HG03342 (cell line): ENCODE measurements around the gene TMEM198.

Experiments used
- ATAC-seq: cut with Tn5 transposase; IDR thresholded peaks from one replicate; pipeline ENCODE4 v1.9.1; 2021; ENCODE audit warnings: mild to moderate bottlenecking, moderate library complexity; ENCODE audit not compliant: unreplicated experiment

TMEM198 gene

DNA sequence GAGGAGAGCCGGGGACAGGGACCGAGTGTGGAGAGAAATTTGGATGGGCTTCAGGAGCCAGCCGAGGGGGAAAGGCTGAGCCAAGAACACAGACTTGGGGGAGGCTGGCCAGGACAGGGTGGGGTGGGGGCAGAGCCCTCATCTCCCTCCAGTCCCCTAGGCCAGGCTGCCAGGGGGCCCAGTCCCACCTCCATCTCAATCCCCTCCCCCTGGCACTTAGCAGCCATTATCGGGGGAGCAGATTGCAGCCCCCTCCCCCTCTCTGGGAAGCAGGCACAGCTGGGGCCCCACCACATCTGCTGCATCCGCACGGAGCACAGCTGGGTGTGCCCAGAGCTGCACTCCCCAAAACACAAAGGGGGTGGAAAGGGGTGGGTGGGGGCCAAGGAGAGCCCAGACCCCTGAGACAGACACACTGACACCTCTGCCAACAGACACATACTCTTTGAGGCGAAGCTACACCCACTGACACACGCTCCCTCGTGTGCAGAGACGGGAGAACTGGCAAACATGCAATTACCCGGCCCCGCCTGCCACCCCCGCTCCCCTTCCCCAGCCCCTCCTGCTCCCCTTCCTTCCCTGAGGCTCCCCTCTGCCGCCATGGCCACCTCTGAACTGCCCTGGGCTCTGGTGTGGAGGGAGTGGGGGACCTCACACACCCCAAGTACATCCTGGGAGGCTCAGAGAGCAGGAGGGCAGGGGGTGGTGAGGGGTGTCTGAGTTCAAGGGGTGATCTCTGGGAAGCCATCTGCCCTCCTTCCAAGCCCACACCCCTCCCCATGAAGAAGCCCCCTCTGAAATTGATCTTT is 34.7 kb upstream of the TMEM198 start:
- no peak for ATAC-seq

DNA sequence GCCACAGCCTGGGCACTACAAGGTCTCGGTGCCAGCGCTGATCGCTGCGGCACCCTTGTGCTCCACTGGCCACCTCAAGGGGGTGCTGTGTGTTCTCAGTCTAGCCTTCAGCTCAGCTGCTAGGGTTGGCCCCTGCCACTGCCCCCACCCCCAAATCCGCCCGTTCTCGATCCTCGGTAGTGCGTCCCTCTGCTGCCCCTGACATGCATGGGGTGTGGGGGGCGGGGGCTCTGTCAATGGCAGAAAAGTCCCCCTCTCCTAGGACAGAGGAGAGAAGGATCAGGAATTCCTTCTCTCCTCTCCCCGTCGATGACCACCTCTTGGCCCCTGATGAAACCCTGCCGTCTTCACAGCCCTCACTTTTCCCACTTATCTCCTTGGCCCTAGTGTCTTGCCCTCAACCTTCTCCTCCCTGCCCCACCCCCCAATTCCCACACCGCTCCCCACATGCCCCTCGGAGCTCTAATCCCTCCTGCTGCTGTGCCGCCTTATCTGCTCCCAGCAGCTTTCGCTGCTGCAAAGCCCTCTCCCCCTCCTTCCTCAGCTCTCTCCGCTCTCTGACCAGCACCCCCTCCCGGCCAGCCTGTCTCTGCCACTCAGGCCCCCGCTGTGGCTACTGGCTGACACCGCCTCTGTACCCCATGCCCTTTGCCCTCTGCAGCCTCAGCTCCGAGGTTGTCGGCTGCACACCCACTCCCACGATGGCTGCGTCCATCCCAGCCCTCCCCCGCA is 33.9 kb upstream of the TMEM198 start:
- ATAC-seq: peak; percentile 66

DNA sequence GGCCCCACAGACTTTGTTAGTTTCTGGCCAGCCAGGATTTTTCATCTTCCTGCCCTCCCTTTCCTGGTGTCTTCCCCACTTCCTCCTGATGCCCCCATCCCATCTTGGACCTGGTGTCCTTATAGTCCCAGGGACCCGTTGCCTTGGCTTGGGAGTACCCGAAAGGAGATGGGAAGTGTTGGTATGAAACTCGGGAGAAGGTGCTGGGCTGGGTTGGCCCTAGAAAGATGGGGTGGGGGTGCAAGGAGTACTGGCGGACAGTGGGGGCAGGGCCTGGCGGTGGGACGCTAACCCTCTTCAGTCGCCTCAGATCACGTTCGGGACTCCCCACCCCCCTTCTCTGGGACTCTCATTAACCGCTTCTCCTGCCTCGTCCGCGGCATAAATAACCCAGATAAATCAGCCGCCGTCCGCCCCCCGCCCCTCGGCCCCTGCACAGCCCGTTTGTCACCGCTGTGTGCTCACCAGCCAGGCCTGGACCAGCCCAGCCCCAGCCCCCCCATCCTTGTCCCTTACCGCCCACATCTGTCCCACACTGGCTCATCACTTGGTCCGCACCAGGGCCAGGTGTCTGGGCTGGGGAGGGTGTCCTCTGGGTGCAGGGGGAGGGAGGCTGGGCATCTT is 33.2 kb upstream of the TMEM198 start:
- ATAC-seq: no peak

DNA sequence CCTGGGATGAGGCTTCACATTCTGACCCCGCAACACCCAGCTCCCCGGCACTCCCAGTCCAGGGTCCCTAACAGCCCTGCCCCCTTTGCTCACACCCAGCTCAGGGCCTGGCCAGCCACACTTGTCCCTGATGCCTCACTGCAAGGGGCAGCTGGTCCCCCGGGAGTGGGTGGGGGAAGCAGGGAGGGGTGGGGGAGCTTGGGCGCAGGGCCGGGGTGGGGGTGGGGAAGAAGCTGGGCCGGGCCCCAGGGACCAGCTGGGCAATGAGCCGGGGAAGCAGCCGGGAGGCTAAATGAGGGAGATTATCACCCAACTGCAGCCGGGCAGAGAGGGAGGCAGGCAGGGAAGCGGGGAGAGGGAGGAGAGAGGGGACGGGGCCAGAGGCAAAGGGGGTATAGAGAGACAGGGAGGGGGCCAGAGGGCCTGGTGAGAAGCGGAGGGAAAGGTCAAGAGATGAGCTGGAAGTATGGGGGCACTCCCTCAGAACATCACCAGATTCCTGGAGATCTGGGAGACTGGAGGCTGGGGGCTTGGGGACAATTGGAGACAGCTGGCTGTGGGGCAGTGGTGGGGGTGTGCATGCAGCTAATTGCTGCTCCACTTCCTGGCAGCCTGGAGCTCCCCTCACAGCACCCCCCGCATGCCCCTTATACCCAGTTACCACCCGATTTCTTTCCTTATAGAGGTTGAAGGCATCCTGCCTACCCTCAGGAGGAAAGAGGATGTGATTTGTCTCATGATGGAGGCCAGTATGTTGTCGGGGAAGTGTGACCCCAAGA is 32.1 kb upstream of the TMEM198 start:
- no peak for ATAC-seq

DNA sequence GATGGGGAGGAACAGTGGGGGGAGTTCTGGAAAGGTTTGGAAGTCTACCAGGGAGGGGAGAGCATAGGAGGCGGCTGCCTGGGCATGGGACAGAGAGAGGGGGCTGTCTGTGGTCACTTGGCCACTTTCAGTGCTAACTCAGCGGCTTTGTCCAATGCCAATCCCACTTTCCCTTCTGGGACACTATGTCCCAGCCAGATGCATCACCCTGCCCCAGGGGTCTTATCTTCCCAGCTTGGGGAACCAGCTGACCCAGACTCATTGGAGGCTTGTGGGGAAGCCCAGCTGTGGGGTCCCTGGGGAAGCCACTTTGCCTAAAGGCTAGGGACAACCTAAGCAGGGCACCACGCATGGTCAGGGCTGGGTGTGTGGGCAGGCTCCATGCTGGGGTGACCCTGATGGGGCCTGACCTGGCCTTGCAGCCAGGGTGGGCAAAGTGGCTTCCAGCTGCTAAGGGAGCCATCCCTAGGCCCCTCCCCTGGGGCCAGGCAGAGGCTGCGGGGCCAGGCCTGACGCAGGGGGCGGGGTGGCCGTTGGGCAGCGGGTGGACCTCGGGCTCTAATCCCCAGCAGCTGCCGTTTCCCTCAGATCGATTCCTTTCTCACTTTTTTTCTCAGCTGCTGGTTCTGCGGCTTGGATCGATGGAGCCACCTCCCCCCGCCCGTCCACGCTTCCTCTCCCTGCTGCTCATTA is 31.2 kb upstream of the TMEM198 start:
- no peak for ATAC-seq

DNA sequence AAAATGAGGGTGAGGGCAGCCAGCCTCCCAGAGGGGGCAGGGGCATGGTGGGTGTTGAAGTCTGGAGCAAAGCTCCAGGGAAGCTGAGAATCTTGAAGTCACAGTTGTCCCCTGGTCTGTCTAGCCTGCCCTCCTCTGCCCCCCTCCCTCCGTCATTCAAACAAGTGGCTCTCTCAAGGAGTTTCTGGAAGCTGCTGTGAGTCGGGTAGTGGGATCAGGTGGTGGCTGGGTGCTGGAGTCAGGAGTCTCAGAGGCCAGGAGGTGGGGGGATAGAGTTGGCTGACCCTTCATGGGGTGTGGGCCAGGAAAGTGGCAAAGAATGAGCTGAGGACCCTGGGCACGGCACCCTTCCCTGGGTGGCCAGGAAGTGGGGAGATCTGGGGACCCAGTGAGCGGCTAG is 30.0 kb upstream of the TMEM198 start:
- no peak for ATAC-seq

DNA sequence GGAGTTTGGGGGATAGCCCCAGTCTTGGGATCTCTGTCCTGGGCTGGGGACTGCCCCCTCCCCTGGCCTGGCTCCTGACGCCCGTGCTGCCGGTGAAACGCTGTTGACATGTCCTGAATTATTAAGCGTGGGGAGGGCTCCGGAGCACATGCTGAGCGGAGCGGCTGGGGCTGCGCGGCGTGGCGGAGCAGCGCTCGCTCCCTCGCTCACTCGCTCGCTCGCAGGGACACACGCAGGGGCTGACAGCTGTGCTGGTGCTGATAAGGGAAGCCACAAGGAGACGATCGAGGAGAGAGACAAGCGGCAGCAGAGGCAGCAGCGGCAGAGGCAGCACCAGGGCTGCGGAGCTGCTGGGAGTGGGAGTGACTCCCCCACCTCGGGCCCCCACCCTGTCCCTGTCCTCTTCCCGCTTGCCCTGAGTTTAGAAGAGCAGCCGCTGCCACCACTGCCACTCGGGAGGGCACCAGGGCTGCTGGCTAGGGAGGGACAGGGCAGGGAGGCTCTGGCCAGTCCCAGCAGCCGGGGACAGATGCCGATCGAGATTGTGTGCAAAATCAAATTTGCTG is 29.5 kb upstream of the TMEM198 start, which contains the start of gene ASIC4:
ASIC4 (plus strand) TSS at position 287 of the 566 bp plus-strand sequence; CDS start at position 530, 243 bp downstream.
- ATAC-seq: no peak

DNA sequence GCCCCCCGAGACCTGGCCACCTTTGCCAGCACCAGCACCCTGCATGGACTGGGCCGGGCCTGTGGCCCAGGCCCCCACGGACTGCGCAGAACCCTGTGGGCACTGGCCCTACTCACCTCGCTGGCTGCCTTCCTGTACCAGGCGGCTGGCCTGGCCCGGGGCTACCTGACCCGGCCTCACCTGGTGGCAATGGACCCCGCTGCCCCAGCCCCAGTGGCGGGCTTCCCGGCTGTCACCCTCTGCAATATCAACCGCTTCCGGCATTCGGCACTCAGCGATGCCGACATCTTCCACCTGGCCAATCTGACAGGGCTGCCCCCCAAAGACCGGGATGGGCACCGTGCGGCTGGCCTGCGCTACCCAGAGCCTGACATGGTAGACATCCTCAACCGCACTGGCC is 29.0 kb upstream of the TMEM198 start:
- no peak for ATAC-seq

DNA sequence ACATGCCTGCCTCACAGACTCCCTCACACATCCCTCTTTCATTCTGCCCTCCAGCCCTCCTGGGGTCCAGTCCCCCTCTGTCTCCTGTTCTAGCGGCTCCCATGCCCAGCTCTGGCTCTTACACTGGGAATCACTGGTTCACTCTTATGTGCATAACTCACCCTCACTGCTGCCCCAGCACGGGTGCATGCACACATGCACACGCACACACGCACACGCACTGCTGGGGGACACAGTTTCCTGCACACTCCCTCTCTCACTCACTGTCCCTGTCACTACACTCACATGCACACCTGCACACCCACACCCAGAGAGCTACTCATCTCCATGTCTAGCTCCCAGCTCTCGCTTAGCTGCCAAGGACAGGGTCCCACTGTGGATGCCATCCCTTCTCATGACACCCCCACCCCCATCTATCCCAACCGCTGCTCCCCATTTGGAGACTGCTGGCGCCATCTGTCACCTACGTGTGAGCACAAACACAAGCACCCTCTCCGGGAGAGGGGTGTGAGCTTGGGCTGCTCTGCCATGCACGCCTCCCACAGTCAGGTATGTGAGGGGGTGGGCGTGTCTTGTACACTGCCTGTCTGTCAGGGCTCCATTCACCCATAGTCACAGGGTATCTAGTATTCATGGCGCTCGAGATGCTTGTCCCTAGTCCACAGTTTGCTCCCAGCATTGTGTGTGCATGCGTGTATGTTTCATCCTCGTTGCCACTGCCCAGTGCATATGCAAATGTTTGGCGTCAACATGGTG is 27.8 kb upstream of the TMEM198 start:
- ATAC-seq: no peak

DNA sequence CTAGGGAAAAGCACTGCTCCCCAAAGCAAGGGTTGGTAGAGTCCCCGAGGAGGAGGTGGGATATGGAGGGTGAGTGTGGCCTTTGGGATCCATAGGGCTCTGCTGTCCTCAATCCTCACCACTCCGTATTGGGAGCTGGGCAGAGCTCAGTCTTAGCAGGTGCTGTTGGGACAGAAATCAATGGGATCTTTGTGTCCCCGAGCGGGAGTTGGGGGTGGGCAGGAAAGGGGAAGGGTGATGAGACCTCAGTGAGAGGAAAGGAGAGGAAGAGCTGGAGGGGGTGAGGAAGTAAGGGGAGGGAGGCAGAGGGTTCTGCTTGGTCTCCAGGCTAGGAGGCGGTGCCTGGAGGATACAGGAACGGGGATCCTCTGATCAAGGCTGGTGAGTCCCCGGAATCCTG is 26.9 kb upstream of the TMEM198 start:
- ATAC-seq: no peak

DNA sequence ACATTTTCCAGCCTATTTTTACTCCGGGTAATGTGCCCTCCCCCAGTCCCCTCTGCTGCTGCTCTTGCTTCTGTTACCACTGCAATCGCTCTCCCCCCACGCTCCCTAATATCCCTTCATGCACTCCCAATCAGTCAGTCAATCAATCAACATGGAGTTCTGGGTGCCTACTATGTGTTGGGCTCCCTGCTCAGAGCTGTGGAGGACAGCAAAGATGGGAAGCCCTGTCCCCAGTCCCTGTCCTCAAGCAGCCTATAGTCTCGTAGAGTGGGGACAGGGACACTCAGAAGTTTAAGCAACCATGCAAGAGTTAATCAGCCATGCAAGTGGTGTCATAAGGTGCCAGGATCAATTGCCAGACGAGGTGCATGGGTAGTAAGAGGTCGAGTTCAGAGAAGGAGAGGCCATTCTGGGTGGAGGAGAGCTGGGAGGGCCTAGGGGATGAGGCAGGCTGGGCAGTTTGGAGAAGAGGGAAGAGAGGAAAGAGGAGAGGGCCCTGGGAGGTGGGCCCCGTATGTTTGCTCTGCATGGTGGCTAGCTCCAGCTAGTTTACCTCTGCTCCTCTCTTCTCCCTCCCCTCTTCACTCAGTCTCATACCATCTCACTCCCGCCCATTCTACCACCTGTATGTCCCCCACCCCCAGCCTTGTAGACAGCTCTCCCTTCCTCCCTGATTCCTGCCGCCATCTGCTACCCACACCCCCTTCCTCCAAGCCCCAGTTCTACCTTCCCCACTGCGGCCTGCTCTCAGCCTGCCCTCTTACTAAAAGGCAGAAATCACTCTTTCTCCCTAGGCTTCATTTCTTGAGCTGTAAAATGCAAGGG is 25.7 kb upstream of the TMEM198 start:
- ATAC-seq: no peak

DNA sequence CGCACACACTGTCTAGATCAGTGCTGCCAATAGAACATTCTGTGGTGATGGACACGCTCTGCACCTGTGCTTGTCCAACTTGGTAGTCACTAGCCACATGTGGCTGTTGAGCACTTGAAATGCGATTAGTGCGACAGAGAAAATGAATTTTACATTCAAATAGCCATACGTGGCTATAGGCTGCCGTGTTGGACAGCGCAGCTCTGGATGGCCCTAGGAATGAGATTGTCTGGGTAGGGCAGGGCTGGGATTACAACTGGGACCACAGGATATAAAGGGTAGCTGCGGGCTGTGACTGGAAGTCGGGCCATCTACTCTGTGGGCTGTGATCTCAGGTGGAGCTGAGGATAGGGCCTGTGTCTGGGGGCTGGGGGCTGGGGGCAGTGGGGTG is 24.3 kb upstream of the TMEM198 start:
- ATAC-seq: no peak

DNA sequence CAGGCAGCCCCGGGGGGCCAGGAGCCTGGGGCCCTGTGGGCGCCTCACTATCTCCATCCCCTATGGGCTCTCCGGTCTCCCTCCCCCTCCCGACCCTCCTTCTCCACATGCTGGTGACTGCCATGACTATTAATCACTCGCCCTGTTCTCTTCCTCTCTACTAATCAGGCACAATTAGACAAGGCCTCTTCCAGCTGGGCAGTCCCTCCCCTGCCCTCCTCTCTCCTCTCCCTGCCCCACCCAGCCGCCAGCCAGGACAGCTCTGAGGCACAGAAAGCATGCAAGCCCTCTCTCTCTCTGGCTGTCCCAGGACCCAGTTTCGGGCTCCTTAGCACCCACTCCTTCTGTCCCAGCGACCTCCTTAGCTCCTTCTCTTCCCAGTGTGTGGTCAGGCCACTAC is 23.7 kb upstream of the TMEM198 start:
- ATAC-seq: no peak

DNA sequence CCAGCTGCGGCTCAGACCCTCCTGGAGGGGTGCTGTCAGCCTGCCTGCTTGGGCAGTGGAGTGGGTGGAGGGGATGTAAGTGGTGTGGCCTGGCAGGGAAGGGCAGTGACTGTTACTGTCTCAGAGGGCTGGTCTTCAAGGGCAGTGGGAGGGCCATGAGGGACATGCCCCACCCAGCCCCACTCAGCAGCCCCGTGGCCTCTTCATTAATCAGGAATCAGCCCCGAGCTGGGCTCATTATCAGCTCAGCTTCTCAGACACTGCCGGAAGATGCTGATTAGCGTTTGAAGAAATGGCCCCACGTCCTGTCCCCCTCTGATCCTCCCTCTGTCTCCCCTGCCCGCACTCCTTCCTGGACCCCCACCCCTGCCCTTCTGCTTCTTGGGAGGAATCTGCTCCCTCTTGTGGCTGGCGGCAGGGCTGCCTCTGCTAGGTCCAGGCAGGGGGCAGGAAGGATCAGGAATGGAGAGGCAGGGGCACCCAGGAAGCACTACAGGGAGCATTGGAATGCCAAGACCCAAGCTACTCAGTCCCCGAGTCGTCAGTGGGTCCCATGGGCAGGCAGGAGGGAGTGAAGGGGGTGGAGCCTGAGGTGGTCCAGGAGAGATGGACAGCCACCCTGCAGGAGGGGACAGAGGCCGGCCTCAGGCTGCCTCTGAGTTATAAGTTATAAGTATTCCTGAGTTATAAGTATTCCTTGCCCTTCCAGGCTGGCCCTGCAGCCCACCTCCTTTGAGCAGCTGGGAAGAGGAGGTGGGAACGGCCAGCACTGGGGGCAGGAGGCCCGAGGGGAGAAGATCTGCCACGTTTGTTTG is 22.6 kb upstream of the TMEM198 start:
- ATAC-seq: no peak

DNA sequence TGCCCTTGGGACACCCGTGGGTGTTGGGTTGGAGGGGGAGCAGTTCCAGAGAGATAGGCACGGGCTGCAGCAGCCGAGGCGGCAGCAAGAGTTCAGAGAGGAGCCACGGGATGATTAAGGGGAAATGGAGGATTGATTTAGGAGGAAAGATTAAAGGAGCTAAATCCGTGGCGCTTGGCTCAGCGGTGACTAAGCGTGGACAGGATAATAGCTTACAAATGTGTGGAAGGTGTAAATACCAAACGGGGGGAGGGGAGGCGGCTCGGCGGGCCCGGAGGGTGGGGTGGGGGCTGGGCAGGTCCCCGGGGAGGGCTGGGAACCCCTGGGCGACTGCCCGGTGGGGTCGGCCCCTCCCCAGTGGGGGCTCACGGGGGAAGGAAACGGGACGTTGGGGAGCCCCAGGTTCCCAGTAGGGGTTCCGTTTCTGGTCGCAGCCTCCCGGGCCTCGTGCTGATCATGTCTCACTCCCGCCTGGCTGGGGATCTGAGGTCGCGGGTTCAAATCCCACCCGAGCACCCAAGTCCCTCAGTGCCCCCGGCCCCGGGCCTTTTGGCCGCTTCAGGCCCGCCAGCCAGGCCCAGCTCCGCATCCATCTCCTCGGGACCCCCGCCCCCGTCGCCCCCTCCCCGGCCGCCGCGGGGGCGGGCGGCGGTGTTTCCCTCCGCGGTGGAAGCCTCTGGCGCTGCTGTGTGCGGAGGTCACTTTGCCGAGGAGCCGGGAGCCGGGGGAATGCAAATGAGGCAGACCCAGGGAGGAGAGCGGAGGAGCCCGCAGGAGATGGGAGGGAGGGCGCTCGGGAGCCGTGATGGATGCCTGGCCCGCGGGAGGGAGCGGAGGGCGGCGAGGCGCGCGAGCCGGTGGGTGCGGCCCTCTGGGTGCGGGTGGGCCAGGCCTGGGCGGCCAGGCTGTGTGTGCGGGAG is 21.5 kb upstream of the TMEM198 start:
- no peak for ATAC-seq

DNA sequence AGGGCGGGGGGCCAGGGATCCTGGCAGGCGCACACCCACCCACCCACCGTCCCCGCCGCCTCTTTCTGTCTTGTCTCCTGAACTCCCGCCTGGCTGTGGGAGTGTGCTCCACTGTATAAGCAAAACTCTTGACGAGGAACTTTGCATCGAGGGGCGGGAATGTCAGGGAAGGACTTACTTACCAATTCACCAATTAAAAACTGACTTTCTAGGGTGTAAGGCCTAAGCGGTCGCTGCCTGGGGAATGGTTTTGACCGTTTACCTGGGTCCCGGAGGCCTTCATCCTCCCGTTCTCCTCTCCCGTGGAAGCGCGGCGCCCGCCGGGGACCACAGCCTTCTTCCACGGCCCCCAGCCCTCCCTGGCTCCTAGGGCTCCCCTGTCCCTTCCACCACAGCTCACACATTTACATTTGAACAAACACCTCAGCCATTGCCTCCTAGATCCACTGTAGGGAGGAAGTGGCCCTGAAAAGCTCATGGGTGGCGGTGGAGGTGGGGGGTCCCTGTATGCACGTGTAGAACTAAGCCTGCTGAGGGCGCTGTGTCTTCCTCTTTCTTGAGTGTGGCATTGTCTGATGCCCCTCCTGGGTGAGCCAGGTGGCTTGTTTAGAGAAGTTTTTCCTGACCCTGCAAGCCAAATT is 20.7 kb upstream of the TMEM198 start:
- no peak for ATAC-seq
